ENCODE data around the gene EDC3. TPM values are rescaled to one million over a fixed set of nuclear protein-coding genes. Genes with fewer than 3 reads are reported as not detected.
A peak's percentile ranks its signal among the peaks of the same experiment; 100 is the strongest.
"Not testable (repeated sequence)": the region's sequence is repeated elsewhere in the genome, so short reads cannot be mapped to it uniquely, and the experiment has no call there.

The EDC3 gene
- 10 to 100 TPM; 37.5 to 43.0 (median 40.6) TPM for polyA plus RNA-seq (ENCODE audit: insufficient read length in 4 of 4)

GRCh38 chr15:74695597-74696397 is at the start of gene EDC3:
TSS of gene EDC3 (minus strand) at chr15:74696024. CDS start at chr15:74675124, 20,900 bp downstream.
- peak; percentile 71 to 94 (median 84) for DNase-seq (ENCODE audit: low read depth in 4 of 4, low spot score in 2 of 4)

GRCh38 chr15:74742422-74742821 is 46.6 kb upstream of the EDC3 start:
- no peak for DNase-seq (ENCODE audit: low read depth in 4 of 4, low spot score in 2 of 4)

- DNase-seq (ENCODE audit: low read depth in 4 of 4, low spot score in 2 of 4): not testable (repeated sequence)
These were observed 42.4 kb upstream of the EDC3 start for GRCh38 chr15:74738239-74738638.

- no peak for DNase-seq (ENCODE audit: low read depth in 4 of 4, low spot score in 2 of 4)
These were observed 39.5 kb upstream of the EDC3 start for GRCh38 chr15:74735305-74735704.

- DNase-seq (ENCODE audit: low read depth in 4 of 4, low spot score in 2 of 4): no peak
These were observed 37.4 kb upstream of the EDC3 start for GRCh38 chr15:74733269-74733668.

- no peak for DNase-seq (ENCODE audit: low read depth in 4 of 4, low spot score in 2 of 4)
These were observed 37.0 kb upstream of the EDC3 start for GRCh38 chr15:74732846-74733245.

GRCh38 chr15:74730619-74731316 is 34.9 kb upstream of the EDC3 start:
- DNase-seq (ENCODE audit: low read depth in 4 of 4, low spot score in 2 of 4): no peak

GRCh38 chr15:74729372-74729771 is 33.5 kb upstream of the EDC3 start:
- DNase-seq (ENCODE audit: low read depth in 4 of 4, low spot score in 2 of 4): not testable (repeated sequence)

- DNase-seq (ENCODE audit: low read depth in 4 of 4, low spot score in 2 of 4): not testable (repeated sequence)
These were observed 32.9 kb upstream of the EDC3 start for GRCh38 chr15:74728699-74729098.

- DNase-seq (ENCODE audit: low read depth in 4 of 4, low spot score in 2 of 4): no peak
These were observed 31.9 kb upstream of the EDC3 start for GRCh38 chr15:74727727-74728126.

- DNase-seq (ENCODE audit: low read depth in 4 of 4, low spot score in 2 of 4): no peak
These were observed 30.9 kb upstream of the EDC3 start for GRCh38 chr15:74726774-74727164.

- DNase-seq (ENCODE audit: low read depth in 4 of 4, low spot score in 2 of 4): no peak
These were observed 30.3 kb upstream of the EDC3 start for GRCh38 chr15:74725845-74726773.

- DNase-seq (ENCODE audit: low read depth in 4 of 4, low spot score in 2 of 4): no peak
These were observed 29.5 kb upstream of the EDC3 start, which contains the start of gene CYP1A1 for GRCh38 chr15:74725225-74725774. TSS of gene CYP1A1 (minus strand) at chr15:74725528. CDS start at chr15:74723097, 2,431 bp downstream.

- DNase-seq (ENCODE audit: low read depth in 4 of 4, low spot score in 2 of 4): no peak
These were observed 28.9 kb upstream of the EDC3 start for GRCh38 chr15:74724570-74725224.

GRCh38 chr15:74723754-74724334 is 28.0 kb upstream of the EDC3 start:
- DNase-seq (ENCODE audit: low read depth in 4 of 4, low spot score in 2 of 4): peak in 3 of 4 donors; percentile 27 to 74 (median 29)

- DNase-seq (ENCODE audit: low read depth in 4 of 4, low spot score in 2 of 4): no peak
These were observed 27.4 kb upstream of the EDC3 start for GRCh38 chr15:74723187-74723586.

GRCh38 chr15:74722591-74722990 is 26.8 kb upstream of the EDC3 start:
- DNase-seq (ENCODE audit: low read depth in 4 of 4, low spot score in 2 of 4): no peak

GRCh38 chr15:74716651-74717050 is 20.8 kb upstream of the EDC3 start:
- no peak for DNase-seq (ENCODE audit: low read depth in 4 of 4, low spot score in 2 of 4)

- no peak for DNase-seq (ENCODE audit: low read depth in 4 of 4, low spot score in 2 of 4)
These were observed 16.5 kb upstream of the EDC3 start for GRCh38 chr15:74712311-74712710.

All from left renal cortex interstitium (tissue), 4 donors.